HG03135 (cell line): ENCODE results near the gene HCN4.

Experiments
- ATAC-seq: cut with Tn5 transposase; IDR thresholded peaks from one replicate; pipeline ENCODE4 v1.9.1; 2021; ENCODE audit warnings: mild to moderate bottlenecking, moderate library complexity; ENCODE audit not compliant: unreplicated experiment

HCN4 gene

DNA sequence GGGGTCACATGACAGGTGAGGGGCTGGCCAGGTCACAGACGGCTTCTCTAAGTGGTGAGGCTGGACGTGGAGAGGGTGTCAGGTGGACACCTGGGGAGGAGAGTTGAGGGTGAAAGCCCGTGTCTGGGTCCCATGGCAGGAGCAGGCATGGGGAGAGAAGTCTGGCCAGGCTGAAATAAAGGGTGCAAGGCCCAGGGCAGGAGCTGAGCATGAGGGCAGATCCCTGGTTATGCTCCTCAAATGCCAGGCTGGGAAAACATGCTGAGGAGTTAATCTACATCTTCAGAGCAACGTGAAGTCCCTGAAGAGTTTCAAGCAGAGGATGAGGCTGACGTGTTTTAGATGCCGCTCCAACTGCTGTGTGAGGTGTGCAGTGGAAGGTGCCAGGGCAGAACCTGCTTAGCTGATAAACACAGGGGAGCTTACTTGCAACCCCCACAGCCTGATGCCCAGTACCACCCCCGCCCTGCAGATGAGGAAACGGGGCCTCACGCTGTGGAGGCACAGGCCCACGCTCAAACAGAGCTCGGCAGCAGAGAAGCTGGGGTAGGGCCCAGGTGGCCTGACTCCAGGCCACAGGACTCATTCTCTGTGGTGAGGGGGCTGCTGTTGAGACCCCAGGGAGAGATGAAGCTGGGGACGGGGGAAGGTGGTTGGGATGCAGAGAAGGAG, 40.5 kb downstream of the HCN4 start:
- ATAC-seq: no peak

DNA sequence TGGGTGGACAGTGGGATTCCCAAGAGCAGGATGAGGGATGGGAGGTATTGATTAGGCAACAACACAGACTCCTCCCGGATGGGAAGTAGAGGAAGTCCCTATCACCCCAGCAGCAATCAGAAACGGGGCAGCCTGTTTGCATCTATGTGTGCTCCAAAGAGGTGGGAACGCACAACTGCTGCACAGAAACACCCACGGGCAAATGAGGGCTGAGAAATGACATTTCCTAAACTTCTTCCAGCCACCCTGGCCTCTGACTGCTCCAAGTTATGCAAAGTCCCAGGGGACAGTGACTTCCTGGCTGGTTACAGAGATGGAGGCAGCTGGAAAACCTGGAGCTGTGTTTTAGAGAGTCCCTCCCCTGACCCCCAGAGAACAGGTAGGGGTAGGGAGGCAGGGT, 42.6 kb downstream of the HCN4 start:
- no peak for ATAC-seq

DNA sequence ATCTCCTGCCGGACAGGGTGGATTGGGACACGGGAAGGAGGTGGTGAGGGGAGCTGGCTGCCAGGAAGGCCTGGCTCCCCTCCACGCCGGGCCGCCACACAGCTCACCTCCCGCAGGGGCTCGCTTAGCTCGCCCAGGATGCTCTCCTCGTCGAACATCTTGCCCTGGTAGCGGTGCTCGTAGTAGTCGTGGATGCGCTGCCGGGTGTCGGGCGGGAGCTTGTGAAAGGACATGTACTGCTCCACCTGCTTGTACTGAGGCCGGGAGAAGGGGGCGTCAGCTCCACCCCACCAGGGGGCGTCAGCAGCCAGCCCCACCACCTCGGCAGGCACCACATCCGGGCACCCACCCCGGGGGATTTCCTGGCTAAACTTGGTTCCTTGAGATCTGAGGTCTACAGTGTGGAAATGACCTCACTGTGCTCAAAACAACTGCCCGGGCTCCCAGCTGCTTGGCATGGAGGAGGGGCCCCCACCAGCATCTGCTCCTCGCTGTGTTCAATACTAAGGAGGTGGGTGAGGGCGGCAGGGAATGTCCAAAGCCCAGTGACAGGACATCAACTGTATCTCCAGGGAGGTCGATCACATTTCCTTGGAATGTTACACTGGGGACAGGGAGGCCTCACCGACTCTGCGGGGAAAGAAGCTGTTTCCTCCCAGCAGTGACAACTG, 43.4 kb downstream of the HCN4 start:
- ATAC-seq: no peak

DNA sequence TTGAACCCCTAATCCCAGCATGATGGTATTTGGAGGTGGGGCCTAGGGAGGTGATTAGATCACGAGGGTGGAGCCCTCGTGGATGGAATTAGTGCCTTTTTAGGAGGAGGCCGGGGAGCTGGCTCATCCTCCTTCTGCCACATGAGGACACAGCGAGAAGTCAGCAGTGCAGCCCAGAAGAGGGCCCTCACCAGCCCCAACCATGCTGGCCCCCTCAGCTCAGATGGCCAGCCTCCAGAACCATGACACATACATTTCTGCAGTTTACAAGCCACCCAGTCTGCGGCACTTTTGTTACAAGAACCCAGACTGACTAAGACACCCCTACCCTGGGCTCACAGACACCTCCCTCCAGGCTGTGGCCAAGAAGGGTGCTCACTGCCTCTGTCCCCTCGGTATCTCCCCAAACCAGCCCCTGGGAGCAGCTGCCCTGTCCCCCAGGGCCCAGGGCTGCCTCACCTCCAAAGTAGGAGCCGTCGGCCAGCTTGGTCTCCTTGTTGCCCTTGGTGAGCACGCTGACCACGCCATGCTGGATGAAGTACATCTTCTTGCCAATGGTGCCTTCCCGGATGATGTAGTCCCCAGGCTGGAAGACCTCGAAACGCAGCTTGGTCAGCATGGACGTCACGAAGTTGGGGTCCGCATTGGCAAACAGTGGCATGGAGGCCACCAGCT, 44.1 kb downstream of the HCN4 start:
- no peak for ATAC-seq

DNA sequence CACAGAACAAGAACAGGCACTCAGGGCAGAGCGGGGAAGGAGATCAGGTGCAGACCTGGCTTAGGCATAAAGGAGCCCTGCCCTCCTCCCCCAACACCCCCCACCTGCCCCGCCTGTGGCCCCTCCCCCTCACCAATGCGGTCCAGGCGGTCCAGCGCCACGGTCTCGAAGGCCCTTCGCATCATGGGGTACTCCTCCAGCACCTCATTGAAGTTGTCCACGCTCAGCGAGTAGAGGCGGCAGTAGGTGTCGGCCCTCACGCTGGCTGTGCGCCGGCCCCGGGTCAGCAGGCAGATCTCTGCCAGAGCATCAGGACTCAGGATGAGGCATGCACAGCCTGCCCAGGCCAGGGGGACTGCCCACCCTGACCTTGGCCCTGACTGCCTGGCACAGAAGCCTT, 44.8 kb downstream of the HCN4 start:
- no peak for ATAC-seq

DNA sequence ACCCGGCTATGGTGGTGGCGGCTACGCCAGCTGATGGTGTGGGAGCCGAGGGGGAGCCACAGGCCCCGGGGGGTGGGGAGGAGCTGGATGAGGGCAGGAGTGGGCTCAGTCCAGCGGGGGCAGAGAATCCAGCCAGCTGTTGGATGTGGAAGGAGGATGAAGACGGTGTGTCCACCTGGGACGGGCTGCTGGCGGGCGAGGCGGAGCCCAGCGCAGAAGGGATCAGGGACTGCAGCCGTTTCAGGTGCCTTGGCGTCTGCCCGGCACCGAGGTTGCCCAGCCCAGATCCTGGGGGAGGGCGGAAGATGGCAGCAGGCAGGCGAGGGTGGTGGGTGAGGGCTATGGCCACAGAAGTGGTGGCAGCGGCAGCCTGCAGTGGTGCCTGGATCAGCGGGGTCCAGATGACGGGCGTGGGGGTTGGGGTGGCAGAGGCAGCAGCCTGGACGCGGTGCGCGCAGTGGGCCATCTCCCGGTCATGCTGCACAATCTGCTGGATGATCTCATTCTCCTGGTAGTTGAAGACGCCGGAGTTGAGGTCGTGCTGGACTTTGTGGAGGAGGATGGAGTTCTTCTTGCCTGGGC, 45.3 kb downstream of the HCN4 start:
- ATAC-seq: no peak

DNA sequence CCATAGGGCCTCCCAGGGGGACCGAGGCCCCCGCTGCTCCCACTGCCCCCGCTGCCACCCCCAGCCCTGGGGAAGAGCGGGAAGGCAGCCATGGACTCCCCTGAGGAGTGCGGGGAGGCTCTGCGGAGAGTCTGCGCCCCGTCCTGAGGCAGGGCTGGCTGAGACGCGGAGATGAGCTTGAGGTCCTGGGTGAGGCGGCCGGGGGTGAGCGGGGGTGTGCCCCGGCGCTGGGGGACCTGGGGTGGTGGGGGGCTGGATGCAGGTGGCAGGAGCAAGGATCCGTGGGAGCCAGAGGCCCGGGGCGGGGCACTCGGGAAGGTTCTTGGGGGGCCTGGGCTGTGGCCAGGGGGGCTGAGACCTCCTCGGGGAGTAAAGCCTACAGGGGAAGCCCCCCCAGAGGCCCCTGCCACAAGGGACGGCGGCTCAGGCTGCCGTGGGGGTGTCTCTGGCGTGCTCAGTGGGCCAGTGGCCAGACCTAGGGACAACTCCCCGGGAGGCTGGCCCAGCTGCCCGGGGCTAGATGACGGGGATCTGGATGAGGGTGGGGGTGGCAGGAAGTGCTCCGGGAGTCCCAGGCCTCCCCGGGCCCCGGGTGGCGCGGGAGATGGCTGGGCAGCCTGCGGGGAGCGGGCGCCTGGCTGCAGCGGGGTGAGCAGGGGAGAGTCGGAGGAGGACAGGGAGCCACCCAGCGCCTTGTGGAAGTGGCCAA, 45.9 kb downstream of the HCN4 start:
- no peak for ATAC-seq

DNA sequence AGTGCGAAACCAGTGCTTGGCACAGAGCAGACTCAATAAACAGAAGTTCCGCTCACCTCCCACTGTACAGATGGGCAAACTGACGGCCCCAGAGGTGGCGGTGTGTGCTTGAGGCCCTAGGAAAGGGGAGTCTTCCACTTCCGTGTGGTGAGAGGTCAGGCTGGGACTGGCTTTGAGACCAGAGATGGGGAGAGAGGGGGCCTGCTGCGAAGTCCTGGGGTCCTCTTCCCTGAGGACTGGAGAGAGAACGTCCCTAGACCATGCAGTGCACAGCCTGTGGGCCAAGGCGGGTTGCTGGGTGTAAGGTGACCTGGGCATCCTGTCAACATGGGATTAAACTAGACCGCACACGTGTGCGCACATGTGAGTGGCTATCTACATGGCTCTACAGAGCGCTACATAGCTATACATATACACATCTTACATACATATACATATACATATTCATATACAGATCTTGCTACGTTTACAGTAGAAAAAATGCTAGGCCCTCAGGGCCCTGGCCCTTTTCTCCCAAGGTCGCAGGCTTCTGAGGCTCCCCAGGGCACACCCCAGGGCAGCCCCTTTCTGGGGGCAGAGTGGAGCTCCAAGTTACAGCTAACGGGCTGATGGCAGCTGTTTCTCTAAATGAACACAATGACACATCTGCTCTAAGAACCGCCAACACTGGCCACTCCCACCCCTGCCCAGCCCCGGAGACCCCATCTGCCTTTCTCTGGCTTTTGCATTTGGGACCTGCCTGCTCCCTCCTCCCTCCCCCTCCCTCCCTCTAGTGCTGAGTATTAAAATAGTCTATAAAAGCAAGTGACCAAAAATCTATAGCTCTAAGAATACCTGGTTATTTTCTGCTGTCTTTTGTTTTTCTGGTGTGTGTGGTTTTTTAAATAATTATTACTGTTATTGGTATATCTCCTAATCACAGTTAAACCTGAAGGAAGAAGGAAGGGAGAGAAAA, 47.0 kb downstream of the HCN4 start:
- no peak for ATAC-seq

DNA sequence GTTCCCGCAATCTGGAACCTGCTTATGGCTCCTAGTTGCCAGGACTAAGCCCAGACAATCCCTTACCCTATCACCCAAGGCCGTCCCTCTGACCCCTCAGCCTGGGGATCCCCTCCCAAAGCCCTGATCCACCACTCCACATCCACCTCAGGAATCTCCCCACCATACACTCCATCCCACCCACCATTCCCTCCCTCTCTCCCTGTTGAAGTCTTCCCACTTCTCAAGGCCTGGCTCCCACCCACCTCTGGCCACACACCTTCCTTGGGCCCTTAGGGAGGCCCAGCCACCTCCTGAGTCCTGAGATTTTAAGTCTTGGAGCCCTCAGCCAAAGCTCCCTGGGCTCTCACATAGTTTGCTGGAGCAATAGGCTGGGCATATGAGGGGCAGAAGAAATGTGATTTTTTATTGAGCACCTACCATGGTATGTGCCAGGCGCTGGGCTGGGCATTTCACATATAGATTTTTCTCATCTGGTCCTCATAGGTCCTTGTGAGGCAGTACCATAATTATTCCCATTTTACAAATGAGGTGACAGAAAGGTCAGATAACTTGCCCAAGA, 48.1 kb downstream of the HCN4 start:
- no peak for ATAC-seq

DNA sequence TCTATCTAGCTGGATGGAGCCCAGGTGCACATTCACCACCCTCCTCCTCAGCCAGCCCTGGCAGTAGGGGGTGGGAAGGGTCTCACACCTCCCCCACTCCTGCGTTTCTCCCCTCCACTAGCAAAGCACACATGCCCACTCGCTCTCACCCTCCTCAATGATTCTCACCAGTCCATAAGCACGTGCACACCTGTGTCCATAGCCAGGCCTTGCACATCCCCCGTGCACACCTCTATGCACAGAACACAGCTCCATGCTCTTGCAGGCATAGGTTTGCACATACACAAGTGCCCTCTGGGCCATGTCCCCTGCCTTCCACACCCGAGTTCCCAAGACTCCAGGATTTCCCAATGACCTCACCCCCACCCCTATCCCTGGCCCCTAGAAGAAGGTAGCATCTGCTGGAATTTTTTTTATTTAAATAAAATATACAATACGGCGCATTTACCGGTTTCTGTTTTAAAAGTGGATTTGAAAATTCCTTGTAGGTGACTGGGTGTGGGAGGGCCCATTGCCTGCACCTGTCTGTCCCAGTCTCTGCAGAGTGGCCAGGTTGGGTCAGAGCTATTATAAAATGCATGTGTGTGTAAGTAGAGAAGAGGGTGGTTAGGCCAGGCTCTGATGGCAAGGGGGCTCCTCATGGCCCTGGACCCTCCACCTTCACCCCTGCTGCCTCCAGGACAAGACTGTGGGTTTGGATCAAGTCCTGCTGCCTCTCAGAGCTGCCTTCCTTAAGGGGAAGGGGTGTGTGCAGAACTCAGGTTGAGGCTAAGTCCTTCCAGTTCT, 49.1 kb downstream of the HCN4 start:
- ATAC-seq: no peak

DNA sequence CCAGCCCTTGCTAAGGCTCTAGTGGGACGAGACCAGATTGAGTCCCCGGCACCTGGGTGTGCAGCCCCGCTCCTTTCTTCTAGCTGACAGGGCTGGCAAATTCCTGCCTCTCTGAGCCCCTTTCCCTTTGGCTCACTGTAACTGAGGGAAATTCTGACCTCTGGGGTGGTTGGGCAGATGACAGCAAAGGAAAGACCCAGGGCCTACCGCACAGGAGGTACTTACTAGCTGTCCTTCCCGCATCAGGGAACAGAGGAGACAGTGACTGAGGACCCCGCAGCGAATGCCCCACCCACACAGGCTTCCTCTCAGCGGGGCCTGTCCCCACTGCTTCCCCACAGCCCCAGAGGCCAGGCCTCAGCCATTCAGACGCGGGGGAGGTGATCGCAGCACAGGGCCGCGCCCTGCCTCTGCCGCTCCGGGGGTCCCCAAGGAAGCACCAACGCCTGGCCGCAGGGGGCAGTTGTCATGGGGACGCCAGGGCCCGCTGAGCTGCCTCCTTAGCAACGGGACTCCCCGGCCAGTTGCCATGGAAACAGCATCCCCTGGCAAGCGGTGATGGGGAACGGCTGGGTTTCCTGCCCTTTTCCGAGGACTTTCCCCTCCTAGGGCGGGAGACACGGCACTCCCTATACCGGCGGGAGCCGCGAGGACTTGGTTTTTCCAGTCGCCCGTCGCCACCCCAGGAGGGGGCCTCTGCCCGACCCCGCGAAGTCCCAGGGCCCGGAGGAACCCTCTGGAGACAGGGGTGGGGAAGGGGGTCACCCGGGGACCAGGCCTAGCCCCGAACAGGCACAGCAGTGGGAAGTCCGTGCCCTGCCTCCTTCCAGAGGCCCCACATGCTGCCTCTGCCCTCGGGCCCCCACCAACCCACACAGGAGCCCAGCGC, 50.1 kb downstream of the HCN4 start:
- ATAC-seq: no peak

DNA sequence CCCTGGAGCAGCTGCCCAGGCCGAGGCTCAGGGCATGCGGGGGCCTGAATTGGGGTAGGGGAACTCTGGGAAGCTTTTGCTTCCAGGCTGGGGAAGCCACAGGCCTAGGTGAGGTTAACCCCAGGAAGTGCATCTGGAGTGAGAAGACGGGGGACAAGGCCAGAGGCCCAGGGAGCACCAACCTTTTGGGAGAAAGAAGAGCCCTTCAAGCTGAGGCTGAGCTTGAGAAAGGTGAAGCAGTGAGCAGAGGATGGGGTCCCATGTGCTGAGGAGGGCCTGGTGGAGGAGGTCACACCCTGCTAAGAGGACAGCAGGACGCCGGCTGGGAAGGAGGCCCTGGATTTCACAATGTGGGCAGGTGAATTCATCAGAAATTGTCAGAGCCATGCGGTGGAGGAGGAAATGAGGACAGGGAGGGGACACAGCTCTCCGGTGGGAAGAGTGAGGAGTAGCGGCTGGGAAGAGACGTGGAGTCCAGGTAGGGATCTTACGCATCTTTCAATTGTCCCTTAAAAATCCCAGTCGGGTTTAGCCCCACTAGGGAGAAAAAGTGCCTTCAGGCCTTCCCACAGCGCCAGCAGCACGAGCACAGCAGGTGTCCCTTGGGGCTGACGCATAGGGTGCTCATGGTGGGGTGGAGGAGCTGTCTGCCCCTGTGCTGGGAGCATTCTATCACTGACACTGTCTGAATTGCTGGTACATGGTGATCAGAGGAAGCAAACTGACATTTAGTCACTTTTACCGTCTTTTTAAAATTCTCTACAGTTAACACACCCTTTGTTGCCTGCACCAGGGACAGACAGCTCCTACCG, 50.9 kb downstream of the HCN4 start:
- ATAC-seq: no peak

DNA sequence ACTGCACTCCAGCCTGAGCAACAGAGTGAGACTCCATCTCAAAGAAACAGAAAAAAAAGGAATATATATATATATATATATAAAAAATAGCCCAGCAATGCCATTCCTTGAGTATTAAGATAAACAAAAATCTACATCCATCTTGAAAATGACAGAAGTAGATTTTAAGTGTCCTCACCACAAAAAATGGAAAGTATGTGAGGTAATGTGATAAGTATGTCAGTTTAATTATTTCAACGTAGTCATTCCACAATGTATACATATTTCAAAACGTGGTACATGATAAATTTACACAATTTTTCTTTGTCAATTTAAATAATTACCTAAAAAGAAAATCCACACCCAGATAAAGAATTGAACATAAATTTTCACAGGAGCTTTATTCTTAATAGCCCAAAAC, 54.9 kb downstream of the HCN4 start:
- ATAC-seq: no peak

DNA sequence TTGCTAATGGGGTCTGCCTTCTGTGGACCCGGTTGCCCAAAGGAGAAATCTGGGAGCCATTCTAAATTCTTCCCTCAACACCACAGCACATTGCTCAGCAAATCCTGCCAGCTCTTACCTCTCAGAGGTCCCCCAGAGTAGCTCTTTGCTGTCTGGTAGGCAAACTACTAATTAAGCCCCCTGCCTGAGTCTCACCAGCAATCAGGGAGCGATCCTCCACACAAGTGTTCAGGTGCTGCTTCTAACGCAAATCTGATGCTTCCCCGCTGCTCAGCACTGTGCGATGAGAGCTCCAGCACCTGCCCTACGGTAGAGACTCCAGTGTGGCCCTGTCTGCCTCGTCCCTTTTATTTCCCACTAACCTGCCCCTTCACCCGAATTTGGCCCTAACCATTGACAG, 60.5 kb downstream of the HCN4 start:
- ATAC-seq: no peak

DNA sequence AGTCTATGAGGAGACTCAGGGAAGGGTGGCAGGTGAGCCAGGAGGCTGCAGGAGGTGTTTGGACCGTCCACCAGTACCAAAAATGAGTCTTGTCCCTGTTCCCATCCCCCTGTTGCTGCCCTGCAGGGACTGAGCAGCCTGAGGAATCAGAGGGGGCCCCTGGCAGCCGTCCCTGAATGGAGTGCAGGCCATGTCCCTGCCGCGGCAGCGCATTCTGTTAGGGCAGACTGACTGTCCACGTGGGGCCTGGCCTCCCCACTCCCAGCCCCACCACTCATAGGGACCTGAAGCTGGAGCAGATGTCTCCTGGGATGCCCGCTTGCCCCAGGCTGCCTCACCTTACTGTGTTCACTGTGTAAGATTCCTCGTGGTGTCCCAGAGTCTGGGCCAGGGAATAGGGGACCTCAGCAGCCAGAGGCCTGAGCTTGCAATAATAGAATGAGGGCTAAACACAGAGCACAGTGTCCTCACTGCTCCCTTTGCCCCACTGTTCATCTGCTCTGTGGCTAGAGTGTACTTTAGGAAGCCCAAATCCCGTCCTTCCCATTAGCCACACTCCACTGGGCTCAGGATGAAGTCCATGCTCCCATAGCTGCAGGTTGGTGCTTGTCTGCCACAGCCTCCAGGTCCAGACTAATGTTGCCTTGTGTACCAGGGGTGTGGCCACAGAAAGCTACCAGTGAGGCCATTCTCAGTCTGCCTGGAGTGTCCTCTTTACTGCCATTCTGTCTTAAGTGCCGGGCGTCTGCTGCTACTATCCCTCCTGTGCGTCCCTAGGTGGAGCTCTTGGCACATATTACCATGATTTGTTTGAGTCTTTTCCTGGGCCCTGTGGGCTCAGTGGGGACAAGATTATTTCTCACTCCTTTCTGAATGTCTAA, 63.2 kb downstream of the HCN4 start:
- ATAC-seq: no peak

DNA sequence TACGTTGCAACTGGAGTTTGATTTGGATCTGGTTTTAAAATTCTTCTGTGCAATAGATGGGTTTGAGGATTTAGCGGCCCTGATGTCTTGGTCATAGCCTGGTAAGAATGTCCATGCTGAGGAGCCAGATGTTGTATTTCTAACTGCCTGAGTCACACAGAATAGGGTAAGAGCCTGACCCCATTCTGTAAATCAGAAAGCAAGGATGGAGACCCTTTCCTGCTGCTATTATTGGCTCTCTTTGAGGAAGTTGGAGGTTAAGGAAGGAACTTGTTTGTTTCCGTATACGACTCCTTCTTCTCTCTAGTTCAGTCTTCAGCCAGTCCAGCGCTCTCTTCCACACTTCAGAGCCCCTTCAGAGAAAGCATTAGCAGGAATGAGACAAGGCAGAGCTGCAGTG, 65.1 kb downstream of the HCN4 start:
- ATAC-seq: no peak
